Frontal cortex (tissue), 4 donors: Measurements from ENCODE around the gene PHACTR2. TPM values are rescaled to one million over a fixed set of nuclear protein-coding genes. Genes with fewer than 3 reads are reported as not detected.
"Not testable (repeated sequence)": the region's sequence is repeated elsewhere in the genome, so short reads cannot be mapped to it uniquely, and the experiment has no call there.

ENCODE experiments used
- DNase-seq, 2 donors: peaks; one replicate each; pipeline ENCODE4 v3.0.0; 2012; ENCODE audit warnings: low spot score in 2 of 2
- FAIRE-seq: peaks from 2 replicates; lab custom pipeline; 2012; peaks lifted over from hg19 to GRCh38; lab: Jason Lieb, UNC
- total RNA-seq: library from RNA; depleted of rRNA; stranded (reverse); fragments of >200 nt; gene quantifications from one replicate; pipeline ENCODE4 v1.2.3, GENCODE V29; 2014
- donor health status: control.
- donor health status: control.
- donor health status: control.

Gene PHACTR2
- total RNA-seq, 1 donor from 2014 or later: 15.1 TPM

GRCh38 chr6:143733510-143733909, 55.7 kb downstream of the PHACTR2 start:
- FAIRE-seq (no peak), DNase-seq (no peak)

GRCh38 chr6:143734641-143735063, 56.9 kb downstream of the PHACTR2 start:
- DNase-seq (no peak), FAIRE-seq (no peak)

- DNase-seq, FAIRE-seq: not testable (repeated sequence)
Measured at GRCh38 chr6:143738072-143738690, 60.4 kb downstream of the PHACTR2 start.

- DNase-seq (no peak), FAIRE-seq (no peak)
Measured at GRCh38 chr6:143739341-143739851, 61.6 kb downstream of the PHACTR2 start.

GRCh38 chr6:143740213-143740612, 62.4 kb downstream of the PHACTR2 start:
- FAIRE-seq (no peak), DNase-seq (no peak)

GRCh38 chr6:143741480-143741879, 63.7 kb downstream of the PHACTR2 start:
- DNase-seq: no peak
- no peak for FAIRE-seq

- DNase-seq (no peak), FAIRE-seq (no peak)
Measured at GRCh38 chr6:143742070-143742954, 64.5 kb downstream of the PHACTR2 start.

GRCh38 chr6:143742955-143743255, 65.1 kb downstream of the PHACTR2 start:
- DNase-seq: no peak
- FAIRE-seq: no peak

GRCh38 chr6:143743301-143744166, 65.8 kb downstream of the PHACTR2 start:
- no peak for FAIRE-seq
- DNase-seq: no peak

- DNase-seq: no peak
- FAIRE-seq: no peak
Measured at GRCh38 chr6:143744551-143745165, 66.9 kb downstream of the PHACTR2 start.

GRCh38 chr6:143745166-143746133, 67.7 kb downstream of the PHACTR2 start:
- DNase-seq: no peak
- no peak for FAIRE-seq

GRCh38 chr6:143746202-143747119, 68.7 kb downstream of the PHACTR2 start:
- no peak for FAIRE-seq
- DNase-seq: no peak

GRCh38 chr6:143747347-143747842, 69.6 kb downstream of the PHACTR2 start:
- FAIRE-seq (no peak), DNase-seq (no peak)

GRCh38 chr6:143749891-143750290, 72.1 kb downstream of the PHACTR2 start:
- no peak for FAIRE-seq
- DNase-seq: no peak

- FAIRE-seq: no peak
- no peak for DNase-seq
Measured at GRCh38 chr6:143750877-143751276, 73.1 kb downstream of the PHACTR2 start.

GRCh38 chr6:143752459-143752858, 74.7 kb downstream of the PHACTR2 start:
- FAIRE-seq (no peak), DNase-seq (no peak)

- no peak for FAIRE-seq
- no peak for DNase-seq
Measured at GRCh38 chr6:143753678-143754077, 75.9 kb downstream of the PHACTR2 start.

- FAIRE-seq (no peak), DNase-seq (no peak)
Measured at GRCh38 chr6:143754204-143754603, 76.4 kb downstream of the PHACTR2 start.
